Measurements from ENCODE around the gene COMMD4. TPM values are rescaled to one million over a fixed set of nuclear protein-coding genes. Genes with fewer than 3 reads are reported as not detected.

COMMD4 gene
- total RNA-seq, 2 experiments from 2014 or later, result 10.8 to 12.1 TPM

GRCh38 chr15:75352186-75353080 is 16.6 kb downstream of the COMMD4 start:
- Histone ChIP-seq H3K4me1 (ENCODE audit: insufficient read depth, low read length) (peaks cover 37% of the 10 kb centered on the region), H3K9me3 (ENCODE audit: control insufficient read depth in 1 of 2, insufficient read depth in 1 of 2, low read length in 2 of 2) (peaks cover 21 to 44% of the 10 kb centered on the region in 2 experiments), H3K4me3 (ENCODE audit: low read length) (no peak overlapping the region), H3K27ac (ENCODE audit: low read depth in 1 of 2, low read length in 2 of 2) (no peak overlapping the region), H3K36me3 (ENCODE audit: insufficient read depth, low read length) (peaks cover 16% of the 10 kb centered on the region), H3K27me3 (ENCODE audit: control insufficient read depth in 1 of 2, insufficient read depth in 2 of 2, low read length in 2 of 2) (no peaks in the 10 kb centered on the region)
- ChIA-PET CTCF (interaction anchor here (2.5 kb wide), 1 partner anchor 15 kb away, joined by 9 read pairs; the partner anchor contains the start of gene MAN2C1), POLR2A (interaction anchor here (1.5 to 9.6 kb wide), 4 partner anchors 16 to 288 kb away, joined by 5 to 146 read pairs (median 6); partner anchors contain the start of genes IMP3, MAN2C1 and SIN3A)
- no peak overlapping the region for H3K4me3 Mint-ChIP-seq
- DNase-seq (no peak), ATAC-seq (ENCODE audit: poor library complexity) (no peak)
- intact Hi-C loops (cut with DNase I, micrococcal nuclease), result no loop called here
- no peaks in the 10 kb centered on the region for H3K27me3 Mint-ChIP-seq
- no peak overlapping the region for H3K27ac Mint-ChIP-seq
- H3K9me3 Mint-ChIP-seq, result peaks cover 7% of the 10 kb centered on the region
- peaks cover 15% of the 10 kb centered on the region for H3K36me3 Mint-ChIP-seq (ENCODE audit: low read depth)
- TF ChIP-seq, protein P1, sequence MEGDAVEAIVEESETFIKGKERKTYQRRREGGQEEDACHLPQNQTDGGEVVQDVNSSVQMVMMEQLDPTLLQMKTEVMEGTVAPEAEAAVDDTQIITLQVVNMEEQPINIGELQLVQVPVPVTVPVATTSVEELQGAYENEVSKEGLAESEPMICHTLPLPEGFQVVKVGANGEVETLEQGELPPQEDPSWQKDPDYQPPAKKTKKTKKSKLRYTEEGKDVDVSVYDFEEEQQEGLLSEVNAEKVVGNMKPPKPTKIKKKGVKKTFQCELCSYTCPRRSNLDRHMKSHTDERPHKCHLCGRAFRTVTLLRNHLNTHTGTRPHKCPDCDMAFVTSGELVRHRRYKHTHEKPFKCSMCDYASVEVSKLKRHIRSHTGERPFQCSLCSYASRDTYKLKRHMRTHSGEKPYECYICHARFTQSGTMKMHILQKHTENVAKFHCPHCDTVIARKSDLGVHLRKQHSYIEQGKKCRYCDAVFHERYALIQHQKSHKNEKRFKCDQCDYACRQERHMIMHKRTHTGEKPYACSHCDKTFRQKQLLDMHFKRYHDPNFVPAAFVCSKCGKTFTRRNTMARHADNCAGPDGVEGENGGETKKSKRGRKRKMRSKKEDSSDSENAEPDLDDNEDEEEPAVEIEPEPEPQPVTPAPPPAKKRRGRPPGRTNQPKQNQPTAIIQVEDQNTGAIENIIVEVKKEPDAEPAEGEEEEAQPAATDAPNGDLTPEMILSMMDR (IDR thresholded peaks at IDR 0.05), result no peak
- H3K4me1 Mint-ChIP-seq (ENCODE audit: low read depth), result peaks cover 26% of the 10 kb centered on the region

DNA sequence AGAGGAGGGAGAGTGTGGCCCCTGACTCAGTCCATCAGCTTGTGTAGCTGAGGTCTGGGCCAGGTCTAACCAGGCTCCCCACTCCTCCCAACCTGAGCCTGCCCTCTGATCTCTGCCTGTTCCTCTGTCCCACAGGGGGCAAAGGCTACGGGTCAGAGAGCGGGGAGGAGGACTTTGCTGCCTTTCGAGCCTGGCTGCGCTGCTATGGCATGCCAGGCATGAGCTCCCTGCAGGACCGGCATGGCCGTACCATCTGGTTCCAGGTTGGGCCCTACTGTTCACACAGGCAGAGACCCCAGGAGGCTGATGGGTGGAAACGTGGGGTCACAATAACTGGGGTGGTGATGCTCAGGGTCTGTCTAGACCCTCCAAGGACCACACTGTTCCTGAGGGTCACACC is 17.7 kb downstream of the COMMD4 start:
- ATAC-seq (ENCODE audit: poor library complexity), result no peak
- Mint-ChIP-seq H3K4me3 (no peak overlapping the region), H3K4me1 (ENCODE audit: low read depth) (peaks cover 19% of the 10 kb centered on the region), H3K27me3 (no peaks in the 10 kb centered on the region), H3K9me3 (peaks cover 7% of the 10 kb centered on the region), H3K36me3 (ENCODE audit: low read depth) (peaks cover 20% of the 10 kb centered on the region), H3K27ac (peak overlapping the region; percentile 55)
- no peaks in the 10 kb centered on the region for H3K27me3 ChIP-seq (ENCODE audit: control insufficient read depth in 1 of 2, insufficient read depth in 2 of 2, low read length in 2 of 2)
- POLR2A ChIA-PET, result interaction anchor here (1.9 to 9.6 kb wide), 3 partner anchors 15 to 101 kb away, joined by 5 to 146 read pairs (median 7); partner anchors contain the start of genes MAN2C1 and SIN3A
- CTCF ChIA-PET, result interaction anchor here (2.5 kb wide), 1 partner anchor 14 kb away, joined by 9 read pairs; the partner anchor contains the start of gene MAN2C1
- H3K36me3 ChIP-seq (ENCODE audit: insufficient read depth, low read length), result peaks cover 24% of the 10 kb centered on the region
- TF ChIP-seq, protein P1 (IDR thresholded peaks at IDR 0.05), result no peak
- no peak overlapping the region for H3K4me3 ChIP-seq (ENCODE audit: low read length)
- peaks cover 18 to 34% of the 10 kb centered on the region in 2 experiments for H3K9me3 ChIP-seq (ENCODE audit: control insufficient read depth in 1 of 2, insufficient read depth in 1 of 2, low read length in 2 of 2)
- no peak for DNase-seq
- no peak overlapping the region for H3K27ac ChIP-seq (ENCODE audit: low read depth in 1 of 2, low read length in 2 of 2)
- intact Hi-C loops (cut with DNase I, micrococcal nuclease), result no loop called here
- H3K4me1 ChIP-seq (ENCODE audit: insufficient read depth, low read length), result peaks cover 26% of the 10 kb centered on the region

GRCh38 chr15:75354454-75354853 is 18.6 kb downstream of the COMMD4 start:
- Mint-ChIP-seq H3K4me1 (ENCODE audit: low read depth) (peaks cover 19% of the 10 kb centered on the region), H3K27me3 (no peaks in the 10 kb centered on the region), H3K9me3 (peaks cover 7% of the 10 kb centered on the region), H3K36me3 (ENCODE audit: low read depth) (peaks cover 24% of the 10 kb centered on the region), H3K27ac (no peak overlapping the region), H3K4me3 (no peak overlapping the region)
- peaks cover 29% of the 10 kb centered on the region for H3K36me3 ChIP-seq (ENCODE audit: insufficient read depth, low read length)
- DNase-seq (no peak), ATAC-seq (ENCODE audit: poor library complexity) (no peak)
- H3K4me3 ChIP-seq (ENCODE audit: low read length), result no peak overlapping the region
- TF ChIP-seq, protein P1 (IDR thresholded peaks at IDR 0.05), result no peak
- H3K4me1 ChIP-seq (ENCODE audit: insufficient read depth, low read length), result peaks cover 18% of the 10 kb centered on the region
- no peak overlapping the region for H3K27ac ChIP-seq (ENCODE audit: low read depth in 1 of 2, low read length in 2 of 2)
- CTCF ChIA-PET, result interaction anchor here (2.5 kb wide), 1 partner anchor 13 kb away, joined by 9 read pairs; the partner anchor contains the start of gene MAN2C1
- H3K27me3 ChIP-seq (ENCODE audit: control insufficient read depth in 1 of 2, insufficient read depth in 2 of 2, low read length in 2 of 2), result no peaks in the 10 kb centered on the region
- H3K9me3 ChIP-seq (ENCODE audit: control insufficient read depth in 1 of 2, insufficient read depth in 1 of 2, low read length in 2 of 2), result peaks cover 9 to 25% of the 10 kb centered on the region in 2 experiments
- POLR2A ChIA-PET, result interaction anchor here (1.9 to 9.6 kb wide), 2 partner anchors 14 to 97 kb away, joined by 5 to 146 read pairs; partner anchors contain the start of genes MAN2C1 and SIN3A
- intact Hi-C loops (cut with DNase I, micrococcal nuclease), result no loop called here

Data from CD4-positive, alpha-beta T cell (primary cell).